ENCODE data around the gene TTC7B. TPM values are rescaled to one million over a fixed set of nuclear protein-coding genes. Genes with fewer than 3 reads are reported as not detected.

Gene TTC7B
- total RNA-seq, 4 donors from 2014 or later, result 31.0 to 49.7 (median 45.1) TPM

DNA sequence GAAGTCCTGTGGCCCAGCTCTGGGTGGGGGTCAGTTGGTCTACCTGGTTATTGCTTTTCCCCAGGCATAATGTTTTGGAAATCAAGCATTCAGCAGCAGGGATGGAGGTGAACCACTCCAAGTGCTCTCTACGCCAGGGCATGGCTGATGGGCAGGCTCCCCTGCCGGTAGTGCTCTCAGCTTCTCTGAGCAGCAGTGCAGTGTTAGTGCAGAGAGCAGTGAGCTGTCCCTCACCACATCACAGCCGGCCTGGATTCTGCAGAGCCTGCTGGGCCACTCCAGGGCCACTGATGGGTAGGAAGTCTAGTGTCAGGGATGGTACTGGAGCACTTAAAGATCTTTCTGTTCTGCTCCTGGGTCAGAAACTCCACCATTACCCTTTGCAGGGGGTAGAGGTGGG, 268.3 kb downstream of the TTC7B start:
- no peak for TF ChIP-seq CTCF (IDR thresholded peaks at IDR 0.05; ENCODE audit: low read depth)

- TF ChIP-seq CTCF (IDR thresholded peaks at IDR 0.05; ENCODE audit: low read depth), result no peak
These were observed 269.0 kb downstream of the TTC7B start for GRCh38 chr14:90547250-90547649.

DNA sequence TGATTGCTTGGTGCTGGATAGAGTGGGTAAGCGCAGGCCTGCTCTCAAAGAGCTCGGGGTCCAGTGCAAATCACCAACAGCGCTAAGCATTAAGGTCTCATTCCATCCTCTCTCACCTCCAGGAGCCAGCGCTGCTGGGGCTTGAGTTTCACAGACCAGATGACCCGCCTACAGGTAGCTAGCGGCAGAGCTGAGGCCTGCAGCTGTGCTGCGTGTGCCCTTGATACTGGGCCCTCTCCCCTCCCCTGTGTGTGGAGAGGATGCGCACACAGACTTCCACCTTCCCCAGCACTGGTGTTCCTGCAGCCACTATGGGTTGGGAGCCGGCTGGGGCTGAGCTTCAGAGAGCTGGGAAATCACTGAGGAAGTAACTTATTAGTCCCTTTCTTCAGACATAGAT, 269.5 kb downstream of the TTC7B start:
- no peak for TF ChIP-seq CTCF (IDR thresholded peaks at IDR 0.05; ENCODE audit: low read depth)

DNA sequence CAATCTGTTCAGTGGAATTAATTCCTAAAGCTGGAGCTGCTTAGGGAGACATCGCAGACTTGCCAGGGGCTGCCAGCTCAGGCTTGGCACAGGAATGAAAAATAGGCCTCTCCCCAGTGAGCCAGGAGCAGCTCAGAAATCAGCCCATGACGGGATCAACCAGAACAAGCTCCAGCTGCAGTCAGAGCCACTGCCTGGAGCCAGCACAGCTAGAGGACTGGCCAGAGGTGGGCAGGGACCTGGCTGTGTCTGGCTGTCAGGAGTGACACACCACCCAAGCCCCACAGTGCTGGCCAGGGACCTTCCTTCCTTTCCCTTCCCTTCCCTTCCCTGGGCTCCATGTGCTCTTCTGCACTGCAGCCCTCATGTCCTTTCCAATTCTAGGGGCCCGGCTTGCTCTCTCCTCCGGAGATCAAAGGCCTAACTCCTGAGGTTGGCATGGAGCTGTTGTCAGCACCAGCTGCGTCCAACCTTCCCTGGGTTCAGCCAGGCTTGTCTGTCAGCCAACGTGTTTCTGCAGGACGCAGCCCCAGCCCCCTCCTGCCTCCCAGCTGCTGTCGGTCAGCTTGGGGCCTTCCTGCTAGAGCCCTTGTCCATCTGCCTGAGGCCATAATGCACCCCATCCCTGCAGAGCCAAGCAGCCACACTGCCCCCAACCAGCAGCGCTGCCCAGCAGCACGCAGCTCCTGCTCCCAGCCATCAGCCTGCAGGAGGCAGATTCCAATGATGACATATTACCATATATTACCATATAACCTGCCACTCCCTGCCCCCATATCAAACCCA, 270.1 kb downstream of the TTC7B start:
- TF ChIP-seq CTCF (IDR thresholded peaks at IDR 0.05; ENCODE audit: low read depth), result no peak

- no peak for TF ChIP-seq CTCF (IDR thresholded peaks at IDR 0.05; ENCODE audit: low read depth)
These were observed 270.8 kb downstream of the TTC7B start for GRCh38 chr14:90545382-90545781.

DNA sequence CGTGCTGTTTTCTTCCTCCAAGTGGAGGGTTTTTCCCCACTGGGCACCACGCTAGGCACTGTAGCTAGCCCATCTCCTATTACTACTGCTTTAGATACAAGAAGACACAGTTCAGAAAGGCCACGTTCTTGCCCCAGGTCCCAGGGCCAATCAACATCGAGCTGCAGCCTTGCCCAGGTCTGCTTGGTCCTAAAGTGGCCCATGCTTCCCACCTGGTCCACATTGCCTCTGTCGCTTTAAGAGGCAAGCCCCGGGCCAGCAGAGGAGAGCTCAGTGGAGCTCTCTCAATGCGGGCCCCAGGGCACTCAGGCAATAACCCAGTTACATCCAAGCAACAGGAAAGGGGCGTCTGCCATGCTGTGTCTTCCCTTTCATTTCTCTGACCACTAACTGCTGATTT, 271.3 kb downstream of the TTC7B start:
- TF ChIP-seq CTCF (IDR thresholded peaks at IDR 0.05; ENCODE audit: low read depth), result no peak

DNA sequence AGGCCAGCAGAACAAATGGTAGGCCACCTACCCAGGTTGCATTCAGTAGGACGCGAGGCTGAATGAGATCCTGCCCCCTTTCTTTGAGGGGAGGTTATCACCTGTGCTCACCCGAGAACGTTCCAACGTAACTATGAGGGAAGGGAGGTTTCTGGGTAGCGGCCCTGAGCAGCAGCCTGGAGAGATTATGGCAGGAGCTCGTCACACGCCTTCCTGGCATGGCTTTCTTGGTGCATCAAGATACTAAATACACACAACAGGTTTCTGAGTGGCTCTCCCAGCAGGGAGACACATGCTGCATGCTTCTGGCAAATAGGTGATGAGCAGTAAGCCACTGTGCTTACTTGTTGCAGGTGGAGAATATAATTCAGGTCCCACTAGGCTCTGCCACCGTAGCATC, 271.7 kb downstream of the TTC7B start:
- TF ChIP-seq CTCF (IDR thresholded peaks at IDR 0.05; ENCODE audit: low read depth), result no peak

All from subcutaneous adipose tissue (tissue), 4 donors.